ENCODE data around the gene HP1BP3.

The HP1BP3 gene

DNA sequence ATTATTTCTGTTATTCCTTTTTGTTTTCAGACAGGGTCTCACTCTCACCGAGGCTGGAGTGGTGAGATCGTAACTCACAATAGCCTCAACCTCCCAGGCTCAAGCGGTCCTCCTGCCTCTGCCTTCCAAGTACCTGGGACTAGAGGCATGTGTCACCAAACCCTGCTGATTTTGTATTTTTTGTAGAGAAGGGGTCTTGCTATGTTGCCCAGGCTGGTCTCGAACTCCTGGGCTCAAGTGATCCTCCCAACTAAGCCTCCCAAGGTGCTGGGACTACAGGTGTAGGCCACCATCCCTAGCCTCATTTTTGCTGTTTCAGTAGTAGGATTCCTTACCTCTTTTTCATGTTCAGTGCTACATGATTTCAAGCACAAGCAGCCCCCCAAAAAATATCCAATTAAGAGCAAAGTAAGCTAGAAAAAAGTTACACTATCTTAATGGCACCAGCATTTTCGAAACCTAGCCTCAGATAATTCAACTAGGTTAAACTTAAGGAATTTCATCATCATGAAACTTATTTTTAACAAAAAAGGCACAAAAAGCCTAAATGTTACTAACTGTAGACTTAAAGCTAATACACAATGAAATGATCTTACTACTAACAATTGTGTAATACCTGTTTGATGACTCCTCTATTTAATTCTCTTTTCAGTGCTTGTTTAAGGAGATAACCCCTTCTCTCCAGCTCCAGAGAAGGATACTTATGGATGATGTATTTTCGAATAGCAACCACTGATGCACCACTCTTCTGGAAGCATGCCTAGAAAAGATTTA is 16.6 kb downstream of the HP1BP3 start:
- no peak for DNase-seq

- no peak for DNase-seq
Observed at GRCh38 chr1:20767271-20767670, 19.8 kb downstream of the HP1BP3 start.

GRCh38 chr1:20763417-20763816 is 23.7 kb downstream of the HP1BP3 start:
- no peak for DNase-seq

DNA sequence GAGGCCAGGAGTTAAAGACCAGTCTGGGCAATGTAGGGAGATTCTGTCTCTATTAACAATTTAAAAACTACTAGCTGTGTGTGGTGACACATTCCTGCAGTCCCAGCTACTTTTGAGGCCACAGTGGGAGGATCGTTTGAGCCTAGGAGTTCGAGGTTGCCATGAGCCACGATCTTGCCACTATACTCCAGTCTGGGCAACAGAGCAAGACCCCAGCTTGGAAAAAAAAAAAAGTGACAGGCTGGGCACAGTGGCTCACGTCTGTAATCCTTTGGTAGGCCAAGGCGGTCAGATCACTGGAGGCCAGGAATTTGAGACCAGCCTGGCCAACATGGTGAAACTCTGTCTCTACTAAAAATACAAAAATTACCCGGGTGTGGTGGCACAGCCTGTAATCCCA is 26.8 kb downstream of the HP1BP3 start:
- no peak for DNase-seq

GRCh38 chr1:20753589-20753988 is 33.5 kb downstream of the HP1BP3 start:
- DNase-seq: no peak

GRCh38 chr1:20751462-20751990 is 35.6 kb downstream of the HP1BP3 start:
- no peak for DNase-seq

- no peak for DNase-seq
Observed at GRCh38 chr1:20742671-20743070, 44.4 kb downstream of the HP1BP3 start.

- DNase-seq: no peak
Observed at GRCh38 chr1:20740781-20741180, 46.3 kb downstream of the HP1BP3 start.

DNA sequence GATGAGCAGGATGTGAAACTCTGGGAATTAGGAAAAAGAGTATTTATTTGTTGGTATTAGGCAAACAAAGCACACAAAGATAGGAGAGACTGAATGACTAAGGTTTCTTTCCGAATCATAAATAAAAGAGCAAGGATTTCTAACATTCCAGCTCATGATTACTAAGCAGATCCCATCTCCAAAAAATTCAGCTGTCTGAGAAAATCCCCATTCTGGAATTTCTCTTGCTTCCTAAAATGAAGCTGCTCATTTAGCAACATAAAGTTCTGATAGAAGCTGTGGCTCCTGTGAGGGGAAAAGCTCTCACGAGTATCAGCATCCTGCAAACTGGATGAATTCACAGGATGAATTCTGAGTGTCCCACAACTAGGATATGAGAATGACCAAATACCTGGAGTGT is 47.9 kb downstream of the HP1BP3 start:
- no peak for DNase-seq

DNA sequence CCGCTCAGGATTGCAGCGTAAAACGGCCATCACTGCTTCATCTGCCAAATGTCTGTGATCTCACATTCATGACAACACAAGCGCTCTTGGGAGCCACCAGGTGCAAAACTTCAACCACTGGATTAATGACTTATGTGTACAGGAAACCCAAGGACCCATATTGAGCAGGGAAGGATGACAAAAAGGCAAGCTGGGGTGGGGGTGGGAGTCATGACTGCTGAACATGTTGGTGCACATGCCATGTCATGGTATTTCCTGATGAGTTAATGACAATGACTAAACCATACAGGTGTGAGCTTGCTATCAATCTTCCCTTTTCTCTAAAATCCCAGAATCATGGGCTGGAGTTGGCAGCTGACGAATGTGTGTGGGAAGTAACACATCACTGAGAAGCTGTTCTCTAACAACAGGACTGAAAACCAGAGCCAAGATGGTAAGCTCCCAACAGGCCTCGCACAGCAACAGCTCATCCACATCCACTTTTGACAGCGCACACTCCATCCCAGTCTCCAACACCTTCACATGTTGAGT is 51.5 kb downstream of the HP1BP3 start:
- DNase-seq: no peak

DNA sequence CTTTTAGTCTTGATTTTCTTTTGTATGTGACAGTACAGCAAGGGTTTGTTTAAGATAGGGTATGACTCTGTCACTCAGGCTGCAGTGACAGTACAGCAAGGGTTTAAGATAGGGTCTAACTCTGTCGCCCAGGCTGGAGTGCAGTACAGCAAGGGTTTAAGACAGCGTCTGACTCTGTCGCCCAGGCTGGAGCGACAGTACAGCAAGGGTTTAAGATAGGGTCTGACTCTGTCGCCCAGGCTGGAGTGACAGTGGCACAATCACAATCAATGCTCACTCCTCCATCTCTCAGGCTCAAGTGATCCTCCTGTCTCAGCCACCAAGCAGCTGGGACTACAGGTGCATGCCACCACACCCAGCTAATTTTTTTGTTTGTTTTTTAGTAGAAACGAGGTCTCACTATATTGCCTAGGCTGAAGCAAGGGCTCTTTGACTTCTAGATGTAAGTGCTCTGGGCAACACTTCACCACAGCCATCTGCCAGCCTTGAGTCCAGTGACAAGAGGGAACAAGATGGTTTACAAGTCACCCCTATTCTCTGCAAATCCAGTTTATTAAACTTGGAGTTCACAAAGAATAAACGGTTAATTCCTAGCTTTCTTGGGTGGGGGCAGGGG is 53.6 kb downstream of the HP1BP3 start:
- no peak for DNase-seq

- no peak for DNase-seq
Observed at GRCh38 chr1:20732588-20733359, 54.3 kb downstream of the HP1BP3 start, which contains the start of gene SH2D5. Gene SH2D5 (minus strand): TSS chr1:20732703. CDS start chr1:20728044, 4,659 bp downstream.

GRCh38 chr1:20732071-20732587 is 55.0 kb downstream of the HP1BP3 start:
- DNase-seq: no peak

- no peak for DNase-seq
Observed at GRCh38 chr1:20731057-20731991, 55.8 kb downstream of the HP1BP3 start.

GRCh38 chr1:20730690-20731056 is 56.4 kb downstream of the HP1BP3 start:
- no peak for DNase-seq

DNA sequence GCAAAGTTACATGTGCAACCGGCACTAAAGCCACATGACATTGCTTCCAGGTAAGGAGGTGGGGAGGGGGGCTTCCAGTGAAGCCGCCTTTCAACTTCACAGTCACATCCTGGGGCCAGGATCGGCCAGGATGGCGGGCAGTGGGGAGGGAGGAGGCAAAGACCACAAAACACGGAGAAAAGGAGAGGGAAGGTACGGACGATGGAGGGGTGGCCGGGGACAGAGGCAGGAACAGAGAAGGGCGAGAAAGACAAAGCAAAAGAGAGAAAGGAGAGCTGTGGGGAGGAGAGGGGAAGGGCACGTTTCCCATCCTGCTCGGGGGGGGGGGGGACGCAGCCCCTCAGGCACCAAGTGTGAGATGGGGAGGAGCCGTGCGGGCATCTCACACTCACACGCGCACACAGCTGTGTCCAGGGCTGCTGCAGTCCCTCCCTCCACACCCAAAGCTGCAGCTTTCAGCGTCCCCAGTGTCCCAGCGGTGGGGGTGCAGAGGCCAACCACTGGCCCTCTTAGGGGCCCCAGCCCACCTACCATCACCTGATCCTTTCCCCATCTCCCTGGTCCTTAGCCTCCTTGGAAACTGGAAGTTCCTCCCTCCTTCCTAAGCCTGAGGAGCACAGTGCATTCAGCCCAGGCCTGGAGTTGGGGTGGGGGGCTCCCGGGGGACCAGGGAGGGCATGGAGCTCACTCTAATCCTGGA is 57.0 kb downstream of the HP1BP3 start:
- DNase-seq: no peak

DNA sequence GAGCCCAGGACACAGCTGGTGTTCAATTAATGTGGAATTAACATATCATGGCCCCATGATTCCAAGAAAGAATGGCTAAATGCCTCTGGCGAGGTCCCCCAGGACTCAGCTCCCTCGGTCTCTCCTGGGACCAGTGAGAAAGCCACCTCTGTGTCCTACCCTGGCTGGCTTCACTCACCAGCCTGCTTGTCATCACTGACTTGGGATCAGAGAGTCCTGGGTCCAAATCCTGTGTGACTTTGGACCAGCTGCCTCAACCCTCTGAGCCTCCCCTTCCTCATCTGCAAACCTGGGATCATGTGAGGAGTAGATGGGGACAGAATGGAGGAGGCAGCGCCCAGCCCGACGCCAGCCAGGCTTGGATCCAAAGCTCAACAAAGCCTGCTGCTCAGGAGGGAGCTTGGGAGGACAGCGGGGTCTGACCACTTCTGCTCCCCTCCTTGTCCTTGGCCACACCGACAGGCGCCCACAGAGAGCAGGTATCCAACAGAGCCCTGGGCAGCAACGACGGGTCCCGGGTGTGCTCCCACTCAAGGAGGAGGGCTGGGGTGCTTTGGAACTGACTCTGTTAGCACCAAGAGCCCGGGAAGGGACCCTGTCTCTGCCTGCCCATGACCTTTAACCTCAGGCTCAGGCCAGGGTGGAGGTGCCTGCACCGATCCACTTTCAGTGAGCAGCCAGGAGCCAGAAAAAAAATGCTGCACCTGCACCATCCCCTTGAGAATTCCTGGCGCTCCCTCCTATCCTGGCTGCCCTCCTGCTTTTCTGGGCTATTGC is 57.8 kb downstream of the HP1BP3 start:
- DNase-seq: no peak

GRCh38 chr1:20728371-20729154 is 58.5 kb downstream of the HP1BP3 start:
- no peak for DNase-seq

DNA sequence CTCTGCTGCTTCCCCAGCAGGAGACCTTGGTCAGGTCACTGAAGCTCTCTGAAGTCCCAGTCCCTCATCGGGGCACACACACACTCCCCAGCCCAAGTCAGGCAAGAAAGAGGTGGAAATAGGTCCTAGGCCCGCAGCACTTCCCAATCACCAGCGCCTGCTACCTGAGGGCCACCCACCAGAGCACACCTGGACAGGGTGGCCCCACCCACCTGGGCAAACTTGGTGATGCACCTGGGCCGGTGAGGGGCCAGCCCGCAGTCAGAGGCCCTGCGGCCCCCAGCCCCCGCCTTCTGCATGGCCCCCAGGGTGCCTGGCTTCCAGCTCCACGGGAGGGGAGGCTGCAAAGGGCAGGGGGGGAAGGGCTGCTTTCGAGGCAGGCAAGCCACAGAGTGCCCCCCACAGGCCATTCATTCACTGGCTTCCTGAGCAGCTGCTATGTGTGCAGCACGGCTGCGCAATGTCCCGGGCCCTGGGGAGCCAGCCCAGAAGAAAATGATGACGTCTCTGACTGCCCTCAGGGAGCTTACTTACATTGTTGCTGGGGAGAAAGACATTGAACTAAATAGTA is 59.3 kb downstream of the HP1BP3 start:
- no peak for DNase-seq

Measured in cerebellar nuclear complex (tissue), 1 donor.